GM12878 (cell line): ENCODE data around the gene KLHL7. TPM values are rescaled to one million over a fixed set of nuclear protein-coding genes. Genes with fewer than 3 reads are reported as not detected.
A peak's percentile ranks its signal among the peaks of the same experiment; 100 is the strongest.

Source experiments
- ATAC-seq: fragments of 200-7000 bp; cut with Tn5 transposase; 3 replicates; pipeline ENCODE4 v1.9.1; 2020; ENCODE audit warnings: mild to moderate bottlenecking, moderate library complexity
- BruUV-seq: library from RNA; stranded (reverse); fragments of 400-500 nt; replicated peaks from 2 replicates; lab custom pipeline; 2021; lab: Mats Ljungman, UMichigan
- CTCF ChIA-PET: fragments of 300-600 bp; sonication (Branson Sonifier 250); formaldehyde crosslinking; extraction: SDS; loops from one replicate; lab custom pipeline; 2021; ENCODE audit warnings: inconsistent platforms; lab: Yijun Ruan, JAX
- POLR2A ChIA-PET: fragments of 350-600 bp; formaldehyde crosslinking; extraction: SDS; loops from one replicate; lab custom pipeline; 2021; ENCODE audit warnings: inconsistent platforms; lab: Charles Lee
- RAD21 ChIA-PET: fragments of 300-600 bp; sonication (Branson Sonifier 250); formaldehyde crosslinking; loops from one replicate; lab custom pipeline; 2023; ENCODE audit warnings: antibody characterized with exemption; ENCODE audit not compliant: unreplicated experiment; lab: Charles Lee
- SMC1A ChIA-PET: fragments of 300-600 bp; sonication (Branson Sonifier 250); formaldehyde crosslinking; loops from one replicate; lab custom pipeline; 2023; ENCODE audit not compliant: unreplicated experiment, uncharacterized antibody; lab: Charles Lee
- DNase-seq: peaks from one replicate; pipeline ENCODE4 v3.0.0-alpha.2; 2011; ENCODE audit warnings: low read depth, low spot score
- FAIRE-seq: peaks from 3 replicates; lab custom pipeline; 2011; peaks lifted over from hg19 to GRCh38; lab: Jason Lieb, UNC
- H2AFZ ChIP-seq: 2 replicates; pipeline ENCODE4 v1.6.0; 2011; ENCODE audit warnings: low read depth, low read length, control low read depth; ENCODE audit not compliant: control insufficient read depth
- H3K27ac ChIP-seq: 2 replicates; pipeline ENCODE4 v1.5.1; 2011; ENCODE audit warnings: control low read depth; ENCODE audit not compliant: control insufficient read depth, insufficient read depth
- H3K27me3 ChIP-seq, 2 experiments: replicated peaks in 1 of 2; 2 replicates each; pipeline versions ENCODE4 v1.6.0 to v1.6.1; 2011; ENCODE audit warnings: low read length in 1 of 2; ENCODE audit not compliant: control insufficient read depth in 2 of 2, insufficient read depth in 2 of 2
- H3K36me3 ChIP-seq, 2 experiments: 2 replicates each; pipeline ENCODE4 v1.5.1; 2011; ENCODE audit warnings: low read length in 1 of 2; ENCODE audit not compliant: control insufficient read depth in 2 of 2, insufficient read depth in 2 of 2
- H3K4me1 ChIP-seq: 2 replicates; pipeline ENCODE4 v1.6.1; 2011; ENCODE audit warnings: mild to moderate bottlenecking, low read length, moderate library complexity, mixed read lengths; ENCODE audit not compliant: control insufficient read depth, insufficient read depth
- H3K4me2 ChIP-seq: 2 replicates; pipeline ENCODE4 v1.6.0; 2011; ENCODE audit warnings: control low read depth; ENCODE audit not compliant: control insufficient read depth, insufficient read depth
- H3K4me3 ChIP-seq: fragments of 200-600 bp; sonication (generic); 2 replicates; pipeline ENCODE4 v1.5.1; 2016
- H3K79me2 ChIP-seq: 2 replicates; pipeline ENCODE4 v1.6.0; 2011; ENCODE audit warnings: low read length; ENCODE audit not compliant: control insufficient read depth, insufficient read depth
- H3K9ac ChIP-seq: 2 replicates; pipeline ENCODE4 v1.8.0; 2011; ENCODE audit warnings: low read length, control low read depth, mixed read lengths; ENCODE audit not compliant: control insufficient read depth, insufficient read depth
- H3K9me3 ChIP-seq: replicated peaks from 3 replicates; pipeline ENCODE4 v1.5.1; 2011; ENCODE audit warnings: mild to moderate bottlenecking, low read length; ENCODE audit not compliant: control insufficient read depth, insufficient read depth
- H4K20me1 ChIP-seq: 2 replicates; pipeline ENCODE4 v1.6.0; 2011; ENCODE audit not compliant: control insufficient read depth, insufficient read depth
- ATF3 ChIP-seq: IDR thresholded peaks from 2 replicates; pipeline ENCODE4 v1.6.1; 2011; ENCODE audit warnings: low read depth, mild to moderate bottlenecking, low read length, moderate library complexity, borderline replicate concordance; ENCODE audit errors: extremely low read depth
- BACH1 ChIP-seq: fragments of 450-650 bp; IDR thresholded peaks from 2 replicates; pipeline ENCODE4 v1.6.1; 2017; ENCODE audit warnings: mild to moderate bottlenecking, borderline replicate concordance
- CREM ChIP-seq: IDR thresholded peaks from 2 replicates; pipeline ENCODE4 v1.6.1; 2014; ENCODE audit warnings: antibody characterized with exemption, low read depth
- E2F8 ChIP-seq: fragments of 450-650 bp; IDR thresholded peaks from 2 replicates; pipeline ENCODE4 v1.6.1; 2018; ENCODE audit warnings: mild to moderate bottlenecking, low read depth, moderate library complexity; ENCODE audit not compliant: partially characterized antibody
- KAT2A ChIP-seq: conservative IDR thresholded peaks from 2 replicates; pipeline ENCODE4 v1.6.1; 2011; ENCODE audit warnings: low read depth, low read length; ENCODE audit not compliant: control insufficient read depth
- NR2C2 ChIP-seq: IDR thresholded peaks from 2 replicates; pipeline ENCODE4 v1.6.1; 2011; ENCODE audit warnings: borderline replicate concordance, low read depth; ENCODE audit not compliant: control insufficient read depth, insufficient read length
- PAX5 ChIP-seq: IDR thresholded peaks from 2 replicates; pipeline ENCODE4 v1.6.1; 2011; ENCODE audit warnings: low read depth, low read length, borderline replicate concordance
- POLR2AphosphoS2 ChIP-seq: IDR thresholded peaks from 2 replicates; pipeline ENCODE4 v1.6.1; 2011; ENCODE audit warnings: low read depth, mild to moderate bottlenecking, low read length, improper control_type of control experiment, moderate library complexity
- SMC3 ChIP-seq: IDR thresholded peaks from 2 replicates; pipeline ENCODE4 v1.6.1; 2011; ENCODE audit warnings: low read length, improper control_type of control experiment, borderline replicate concordance
- ZBTB33 ChIP-seq: fragments of 450-650 bp; IDR thresholded peaks from 2 replicates; pipeline ENCODE4 v1.6.1; 2017; ENCODE audit warnings: mild to moderate bottlenecking
- WGBS: methylation state at CpG from one replicate; pipeline ENCODE4 v1.1.6; 2016; ENCODE audit warnings: low lambda C conversion rate; ENCODE audit not compliant: insufficient replicate concordance, insufficient coverage; ENCODE audit errors: missing lambda C conversion rate; 5-methylcytosine and 5-hydroxymethylcytosine counted together
- in situ Hi-C: fragments of 300-500 bp; cut with MboI; formaldehyde crosslinking; loops from 9 replicates; pipeline ENCODE4 v1.14.3; 2018; ENCODE audit warnings: mixed read lengths
- intact Hi-C: fragments of 100-400 bp; cut with micrococcal nuclease; formaldehyde crosslinking; loops from one replicate; pipeline ENCODE4 v1.14.2; 2022; ENCODE audit not compliant: unreplicated experiment
- polyA plus RNA-seq, 11 experiments: library from polyadenylated mRNA; depleted of rRNA in 4 of 11; unstranded in 6 of 11; stranded (reverse) in 5 of 11; fragments of >200 nt; fragmentation: Nextera tagmentation in 4 of 11; fragmentation: Illumina TruSeq in 1 of 11; extraction: Ambion mirVana in 4 of 11; extraction: Trizol in 1 of 11; gene quantifications; 1 replicate in 1 of 11; 2 replicates in 10 of 11; pipeline versions ENCODE4 v1.2.1 to v1.2.3, GENCODE V29; 2011 to 2016; ENCODE audit warnings: inconsistent platforms in 2 of 11, missing spikeins in 2 of 11, low read depth in 1 of 11
- total RNA-seq, 4 experiments: library from RNA; depleted of rRNA in 3 of 4; stranded (reverse); fragments of >200 nt in 3 of 4; fragmentation: Illumina TruSeq in 1 of 4; extraction: Trizol in 1 of 4; gene quantifications; 2 replicates each; pipeline versions ENCODE4 v1.2.1 to v1.2.3, GENCODE V29; 2013 to 2021
- TF ChIP-seq, protein P1 (sequence below): IDR thresholded peaks from 2 replicates; pipeline ENCODE4 v1.6.1; 2012; ENCODE audit warnings: improper control_type of control experiment, low read depth, low read length; ENCODE audit not compliant: insufficient replicate concordance

Gene KLHL7
- total and polyA plus RNA-seq, 10 of the 15 experiments (the other 5 are each of a cell fraction or from before 2014, with no cell fraction given) = 6.4 to 38.7 (median 20.9) TPM

DNA sequence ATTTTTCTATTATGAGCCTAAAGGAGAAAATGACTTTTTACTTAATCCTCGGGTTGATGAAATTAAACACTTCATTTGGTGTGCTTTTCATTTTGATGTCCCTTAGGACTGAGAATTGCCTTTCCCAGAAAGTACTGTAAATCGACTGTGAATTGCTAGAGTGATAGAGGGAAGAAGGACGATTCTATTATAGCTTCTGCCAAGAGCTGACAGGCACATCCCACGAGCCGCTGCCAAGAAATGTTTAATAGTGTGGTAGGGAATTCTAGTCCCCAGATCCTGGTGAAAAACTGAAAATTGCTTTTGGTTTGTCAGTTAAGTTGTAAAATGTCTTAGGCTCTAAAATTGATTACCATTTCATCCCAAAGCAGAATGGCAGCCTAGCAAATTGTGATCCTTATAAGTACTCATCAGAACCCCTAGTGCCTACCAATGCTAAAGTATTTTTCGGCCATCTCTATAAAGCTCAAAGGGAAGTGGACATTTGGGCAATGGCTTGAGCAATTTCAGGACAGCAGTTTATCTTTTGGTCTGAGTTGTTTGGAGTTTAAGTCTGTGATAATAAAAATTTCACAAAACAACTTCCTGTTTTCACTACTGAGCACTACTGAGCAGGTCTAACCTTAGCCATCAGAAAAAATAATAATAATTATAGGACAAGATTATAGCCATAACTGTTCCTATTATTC is 47.0 kb upstream of the KLHL7 start:
- SMC1A ChIA-PET = interaction anchor here (1.1 to 6.0 kb wide), 10 partner anchors 26 to 498 kb away, joined by 3 to 77 read pairs (median 4); partner anchors contain the start of genes IL6 and TOMM7
- no peak overlapping the region for H3K9ac ChIP-seq
- no peaks in the 10 kb centered on the region for H3K36me3 ChIP-seq
- no peak overlapping the region for H2AFZ ChIP-seq
- DNase-seq = no peak
- BruUV-seq = no TSS peak
- H3K4me2 ChIP-seq = no peak overlapping the region
- in situ Hi-C loops (loop anchor here (5.0 kb wide), 1 partner anchor 496 kb away; no protein-coding TSS in a partner anchor), intact Hi-C loops (loop anchor here (10.0 kb wide), 1 partner anchor 104 kb away; no protein-coding TSS in a partner anchor)
- POLR2A ChIA-PET = interaction anchor here (0.6 to 0.7 kb wide), 2 partner anchors 205 to 315 kb away, joined by 3 to 6 read pairs; no protein-coding TSS in a partner anchor
- peak; percentile 29; the same call in 2 of the 3 replicates for ATAC-seq
- FAIRE-seq = no peak
- RAD21 ChIA-PET = interaction anchor here (0.8 to 5.0 kb wide), 2 partner anchors 48 to 203 kb away, joined by 3 to 46 read pairs; no protein-coding TSS in a partner anchor
- H3K4me3 ChIP-seq = no peak overlapping the region
- H3K27me3 ChIP-seq = no peaks in the 10 kb centered on the region
- no peak overlapping the region for H3K27ac ChIP-seq
- H3K79me2 ChIP-seq = no peaks in the 10 kb centered on the region
- no peaks in the 10 kb centered on the region for H4K20me1 ChIP-seq
- 57% methylated on average over 6 of the region's 6 CpGs for WGBS
- no peaks in the 10 kb centered on the region for H3K9me3 ChIP-seq
- no peaks in the 10 kb centered on the region for H3K4me1 ChIP-seq
- CTCF ChIA-PET = interaction anchor here (0.8 to 7.1 kb wide), 9 partner anchors 14 to 500 kb away, joined by 3 to 85 read pairs (median 5); partner anchors contain the start of gene IL6
- TF ChIP-seq NR2C2 (no peak), ZBTB33 (no peak), E2F8 (no peak), CREM (no peak), POLR2AphosphoS2 (no peak), SMC3 (no peak), BACH1 (no peak), ATF3 (no peak), KAT2A (no peak), PAX5 (no peak)
- TF ChIP-seq, protein P1, sequence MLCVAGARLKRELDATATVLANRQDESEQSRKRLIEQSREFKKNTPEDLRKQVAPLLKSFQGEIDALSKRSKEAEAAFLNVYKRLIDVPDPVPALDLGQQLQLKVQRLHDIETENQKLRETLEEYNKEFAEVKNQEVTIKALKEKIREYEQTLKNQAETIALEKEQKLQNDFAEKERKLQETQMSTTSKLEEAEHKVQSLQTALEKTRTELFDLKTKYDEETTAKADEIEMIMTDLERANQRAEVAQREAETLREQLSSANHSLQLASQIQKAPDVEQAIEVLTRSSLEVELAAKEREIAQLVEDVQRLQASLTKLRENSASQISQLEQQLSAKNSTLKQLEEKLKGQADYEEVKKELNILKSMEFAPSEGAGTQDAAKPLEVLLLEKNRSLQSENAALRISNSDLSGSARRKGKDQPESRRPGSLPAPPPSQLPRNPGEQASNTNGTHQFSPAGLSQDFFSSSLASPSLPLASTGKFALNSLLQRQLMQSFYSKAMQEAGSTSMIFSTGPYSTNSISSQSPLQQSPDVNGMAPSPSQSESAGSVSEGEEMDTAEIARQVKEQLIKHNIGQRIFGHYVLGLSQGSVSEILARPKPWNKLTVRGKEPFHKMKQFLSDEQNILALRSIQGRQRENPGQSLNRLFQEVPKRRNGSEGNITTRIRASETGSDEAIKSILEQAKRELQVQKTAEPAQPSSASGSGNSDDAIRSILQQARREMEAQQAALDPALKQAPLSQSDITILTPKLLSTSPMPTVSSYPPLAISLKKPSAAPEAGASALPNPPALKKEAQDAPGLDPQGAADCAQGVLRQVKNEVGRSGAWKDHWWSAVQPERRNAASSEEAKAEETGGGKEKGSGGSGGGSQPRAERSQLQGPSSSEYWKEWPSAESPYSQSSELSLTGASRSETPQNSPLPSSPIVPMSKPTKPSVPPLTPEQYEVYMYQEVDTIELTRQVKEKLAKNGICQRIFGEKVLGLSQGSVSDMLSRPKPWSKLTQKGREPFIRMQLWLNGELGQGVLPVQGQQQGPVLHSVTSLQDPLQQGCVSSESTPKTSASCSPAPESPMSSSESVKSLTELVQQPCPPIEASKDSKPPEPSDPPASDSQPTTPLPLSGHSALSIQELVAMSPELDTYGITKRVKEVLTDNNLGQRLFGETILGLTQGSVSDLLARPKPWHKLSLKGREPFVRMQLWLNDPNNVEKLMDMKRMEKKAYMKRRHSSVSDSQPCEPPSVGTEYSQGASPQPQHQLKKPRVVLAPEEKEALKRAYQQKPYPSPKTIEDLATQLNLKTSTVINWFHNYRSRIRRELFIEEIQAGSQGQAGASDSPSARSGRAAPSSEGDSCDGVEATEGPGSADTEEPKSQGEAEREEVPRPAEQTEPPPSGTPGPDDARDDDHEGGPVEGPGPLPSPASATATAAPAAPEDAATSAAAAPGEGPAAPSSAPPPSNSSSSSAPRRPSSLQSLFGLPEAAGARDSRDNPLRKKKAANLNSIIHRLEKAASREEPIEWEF = no peak
